ENCODE results near the gene FAM149A. TPM values are rescaled to one million over a fixed set of nuclear protein-coding genes. Genes with fewer than 3 reads are reported as not detected.

The FAM149A gene
- total and polyA plus RNA-seq, 2 donors (not counting 1 experiment from before 2014, with no cell fraction given), result 0.12 TPM; not detected in 1

GRCh38 chr4:186088523-186088922 is 16.0 kb upstream of the FAM149A start:
- Mint-ChIP-seq H3K4me3 (no peak overlapping the region), H3K27ac (no peak overlapping the region), H3K9me3 (ENCODE audit: insufficient read depth) (no peaks in the 10 kb centered on the region), H3K27me3 (peaks cover 21% of the 10 kb centered on the region), H3K4me1 (no peaks in the 10 kb centered on the region)
- POLR2A ChIA-PET, result no interaction called here
- Histone ChIP-seq H3K27me3 (replicated peaks in 1 of 4; ENCODE audit: control extremely low read depth in 1 of 4, control insufficient read depth in 3 of 4, insufficient read depth in 4 of 4, low read length in 3 of 4) (peaks cover 0 to 7% (median 0%) of the 10 kb centered on the region in 4 experiments), H3K9me3 (ENCODE audit: control extremely low read depth in 1 of 3, control insufficient read depth in 2 of 3, insufficient read depth in 1 of 3, low read length in 2 of 3) (no peaks in the 10 kb centered on the region), H3K4me1 (ENCODE audit: control insufficient read depth in 2 of 2, insufficient read depth in 2 of 2, low read length in 2 of 2) (no peaks in the 10 kb centered on the region), H3K9ac (ENCODE audit: low read length) (no peak overlapping the region), H3K36me3 (replicated peaks in 1 of 2; ENCODE audit: control extremely low read depth in 1 of 2, control insufficient read depth in 1 of 2, extremely low read depth in 1 of 2, insufficient read depth in 2 of 2, low read length in 1 of 2) (no peaks in the 10 kb centered on the region), H3K79me2 (ENCODE audit: control insufficient read depth, insufficient read depth, low read length) (no peaks in the 10 kb centered on the region), H3K4me3 (ENCODE audit: control extremely low read depth in 1 of 5, extremely low read depth in 1 of 5, insufficient read depth in 1 of 5, low read depth in 2 of 5, low read length in 4 of 5) (no peak overlapping the region), H4K20me1 (ENCODE audit: control insufficient read depth, insufficient read depth, low read length, poor library complexity, severe bottlenecking) (no peaks in the 10 kb centered on the region), H2AFZ (ENCODE audit: insufficient read depth, low read depth, low read length, poor library complexity, severe bottlenecking) (no peak overlapping the region), H3K4me2 (replicated peaks; ENCODE audit: low read depth, low read length, poor library complexity, severe bottlenecking) (no peak overlapping the region), H3K27ac (ENCODE audit: low read length in 2 of 2) (no peak overlapping the region)
- TF ChIP-seq EZH2 (IDR thresholded peaks at IDR 0.05; ENCODE audit: borderline replicate concordance, insufficient read depth, low read depth, low read length, poor library complexity, severe bottlenecking), result no peak
- no peak for TF ChIP-seq CTCF (IDR thresholded peaks at IDR 0.05)
- DNase-seq (no peak), ATAC-seq (ENCODE audit: low read depth) (no peak)
- CTCF ChIA-PET, result no interaction called here
- intact Hi-C loops (cut with micrococcal nuclease), result no loop called here

GRCh38 chr4:186092296-186092695 is 12.2 kb upstream of the FAM149A start:
- CTCF ChIA-PET, result no interaction called here
- intact Hi-C loops (cut with micrococcal nuclease), result no loop called here
- H3K9me3 ChIP-seq (ENCODE audit: control extremely low read depth in 1 of 3, control insufficient read depth in 2 of 3, insufficient read depth in 1 of 3, low read length in 2 of 3), result no peaks in the 10 kb centered on the region
- no peak overlapping the region for H3K9ac ChIP-seq (ENCODE audit: low read length)
- no peaks in the 10 kb centered on the region for H3K36me3 ChIP-seq (replicated peaks in 1 of 2; ENCODE audit: control extremely low read depth in 1 of 2, control insufficient read depth in 1 of 2, extremely low read depth in 1 of 2, insufficient read depth in 2 of 2, low read length in 1 of 2)
- POLR2A ChIA-PET, result no interaction called here
- no peaks in the 10 kb centered on the region for H3K4me1 Mint-ChIP-seq
- no peaks in the 10 kb centered on the region for H3K4me1 ChIP-seq (ENCODE audit: control insufficient read depth in 2 of 2, insufficient read depth in 2 of 2, low read length in 2 of 2)
- DNase-seq, result no peak
- H3K27me3 Mint-ChIP-seq, result peaks cover 43% of the 10 kb centered on the region
- no peak overlapping the region for H3K4me3 Mint-ChIP-seq
- no peaks in the 10 kb centered on the region for H3K9me3 Mint-ChIP-seq (ENCODE audit: insufficient read depth)
- no peak overlapping the region for H3K4me2 ChIP-seq (replicated peaks; ENCODE audit: low read depth, low read length, poor library complexity, severe bottlenecking)
- no peak for TF ChIP-seq EZH2 (IDR thresholded peaks at IDR 0.05; ENCODE audit: borderline replicate concordance, insufficient read depth, low read depth, low read length, poor library complexity, severe bottlenecking)
- TF ChIP-seq CTCF (IDR thresholded peaks at IDR 0.05), result no peak
- H3K27ac Mint-ChIP-seq, result no peak overlapping the region
- H3K27ac ChIP-seq (ENCODE audit: low read length in 2 of 2), result no peak overlapping the region
- no peaks in the 10 kb centered on the region for H3K79me2 ChIP-seq (ENCODE audit: control insufficient read depth, insufficient read depth, low read length)
- 92% methylated on average over 14 of the region's 17 CpGs for WGBS (ENCODE audit: insufficient coverage)
- no peak for ATAC-seq (ENCODE audit: low read depth)
- peaks cover 0 to 7% (median 0%) of the 10 kb centered on the region in 4 experiments for H3K27me3 ChIP-seq (replicated peaks in 1 of 4; ENCODE audit: control extremely low read depth in 1 of 4, control insufficient read depth in 3 of 4, insufficient read depth in 4 of 4, low read length in 3 of 4)
- no peak overlapping the region for H2AFZ ChIP-seq (ENCODE audit: insufficient read depth, low read depth, low read length, poor library complexity, severe bottlenecking)
- H4K20me1 ChIP-seq (ENCODE audit: control insufficient read depth, insufficient read depth, low read length, poor library complexity, severe bottlenecking), result no peaks in the 10 kb centered on the region
- H3K4me3 ChIP-seq (ENCODE audit: control extremely low read depth in 1 of 5, extremely low read depth in 1 of 5, insufficient read depth in 1 of 5, low read depth in 2 of 5, low read length in 4 of 5), result no peak overlapping the region

All from B cell (primary cell).